PC-3 (cell line): ENCODE data around the gene MRPL32. TPM values are rescaled to one million over a fixed set of nuclear protein-coding genes. Genes with fewer than 3 reads are reported as not detected.
A peak's percentile ranks its signal among the peaks of the same experiment; 100 is the strongest.

Experiments used
- ATAC-seq: fragments of 200-7000 bp; cut with Tn5 transposase; 2 replicates; pipeline ENCODE4 v1.9.1; 2020; ENCODE audit warnings: mild to moderate bottlenecking, moderate library complexity
- BruUV-seq: library from RNA; stranded (reverse); fragments of 400-500 nt; replicated peaks from 2 replicates; lab custom pipeline; 2021; lab: Mats Ljungman, UMichigan
- CTCF ChIA-PET: fragments of 300-600 bp; sonication (Branson Sonifier 250); formaldehyde crosslinking; loops from one replicate; lab custom pipeline; 2022; ENCODE audit warnings: antibody characterized with exemption; lab: Charles Lee
- POLR2A ChIA-PET: fragments of 300-600 bp; sonication (Branson Sonifier 250); formaldehyde crosslinking; loops from one replicate; lab custom pipeline; 2022; ENCODE audit warnings: antibody characterized with exemption; ENCODE audit not compliant: unreplicated experiment; lab: Charles Lee
- DNase-seq: peaks from one replicate; pipeline ENCODE4 v3.0.0-alpha.2; 2015
- H2AFZ ChIP-seq: fragments of 300-600 bp; sonication (generic); 2 replicates; pipeline ENCODE4 v1.6.0; 2016; ENCODE audit warnings: antibody characterized with exemption, low read length
- H3F3A ChIP-seq: fragments of 300-600 bp; sonication (generic); one replicate; pipeline ENCODE4 v1.6.0; 2017; ENCODE audit warnings: antibody characterized with exemption, low read length, control low read depth, mild to moderate bottlenecking; ENCODE audit not compliant: unreplicated experiment
- H3K27ac ChIP-seq: fragments of 300-600 bp; sonication (generic); 2 replicates; pipeline ENCODE4 v1.5.1; 2016; ENCODE audit warnings: mild to moderate bottlenecking, low read length
- H3K27me3 ChIP-seq: fragments of 300-600 bp; sonication (generic); 2 replicates; pipeline ENCODE4 v1.6.1; 2016; ENCODE audit warnings: low read length, mixed read lengths
- H3K36me3 ChIP-seq: fragments of 300-600 bp; sonication (generic); 2 replicates; pipeline ENCODE4 v1.6.1; 2016; ENCODE audit warnings: low read depth, mixed run types, low read length, mixed read lengths
- H3K4me1 ChIP-seq: fragments of 300-600 bp; sonication (generic); 2 replicates; pipeline ENCODE4 v1.5.1; 2016; ENCODE audit warnings: low read length; ENCODE audit not compliant: insufficient read depth
- H3K4me2 ChIP-seq: fragments of 300-600 bp; sonication (generic); 2 replicates; pipeline ENCODE4 v1.6.0; 2016; ENCODE audit warnings: low read length
- H3K4me3 ChIP-seq: fragments of 300-600 bp; sonication (generic); 2 replicates; pipeline ENCODE4 v1.5.1; 2016; ENCODE audit warnings: mild to moderate bottlenecking, low read length, mixed read lengths
- H3K79me2 ChIP-seq: fragments of 300-600 bp; sonication (generic); 2 replicates; pipeline ENCODE4 v1.6.1; 2017; ENCODE audit warnings: low read length, mixed read lengths
- H3K9ac ChIP-seq: fragments of 300-600 bp; sonication (generic); 2 replicates; pipeline ENCODE4 v1.6.0; 2016; ENCODE audit warnings: mild to moderate bottlenecking, low read length
- H3K9me2 ChIP-seq: fragments of 300-600 bp; sonication (generic); replicated peaks from 2 replicates; pipeline ENCODE4 v1.6.1; 2016; ENCODE audit warnings: mixed run types, low read length, mixed read lengths
- H3K9me3 ChIP-seq: fragments of 300-600 bp; sonication (generic); 2 replicates; pipeline ENCODE4 v1.6.1; 2016; ENCODE audit warnings: low read length, mixed read lengths
- H4K20me1 ChIP-seq: fragments of 300-600 bp; sonication (generic); 2 replicates; pipeline ENCODE4 v1.6.1; 2016; ENCODE audit warnings: low read length, mixed read lengths
- CTCF ChIP-seq: fragments of 300-600 bp; sonication (generic); conservative IDR thresholded peaks from 2 replicates; pipeline ENCODE4 v1.5.1; 2017; ENCODE audit warnings: antibody characterized with exemption, low read depth, mild to moderate bottlenecking, low read length
- EZH2 ChIP-seq: fragments of 300-600 bp; sonication (generic); IDR thresholded peaks from one replicate; pipeline ENCODE4 v1.6.1; 2017; ENCODE audit warnings: antibody characterized with exemption, mild to moderate bottlenecking, low read length; ENCODE audit not compliant: unreplicated experiment
- EZH2phosphoT487 ChIP-seq: fragments of 300-600 bp; sonication (generic); IDR thresholded peaks from 2 replicates; pipeline ENCODE4 v1.6.1; 2018; ENCODE audit warnings: mild to moderate bottlenecking, antibody characterized with exemption, low read length, borderline replicate concordance
- intact Hi-C: fragments of 100-400 bp; cut with micrococcal nuclease; formaldehyde crosslinking; loops from 2 replicates; pipeline ENCODE4 v1.9.0; 2023
- total RNA-seq: library from RNA; depleted of rRNA; stranded (reverse); fragments of >200 nt; gene quantifications from 2 replicates; pipeline ENCODE4 v1.2.3, GENCODE V29; 2014

The MRPL32 gene
- total RNA-seq, 1 experiment from 2014 or later: 104 TPM

- Histone ChIP-seq H3F3A (no peaks in the 10 kb centered on the region), H3K9me3 (no peaks in the 10 kb centered on the region), H3K79me2 (peaks cover 92% of the 10 kb centered on the region), H3K27ac (no peak overlapping the region), H3K36me3 (peaks cover 28% of the 10 kb centered on the region), H2AFZ (no peak overlapping the region), H3K4me3 (peak overlapping the region; percentile 96), H3K27me3 (no peaks in the 10 kb centered on the region), H3K4me1 (peaks cover 21% of the 10 kb centered on the region), H3K9me2 (no peaks in the 10 kb centered on the region), H3K4me2 (peak overlapping the region; percentile 85), H3K9ac (peak overlapping the region; percentile 96), H4K20me1 (peaks cover 39% of the 10 kb centered on the region)
- ChIA-PET POLR2A (no interaction called here), CTCF (no interaction called here)
- intact Hi-C loops: loop anchor here (5.0 to 10.0 kb wide), 3 partner anchors 41 to 989 kb away; partner anchors contain the start of gene COA1
- DNase-seq: no peak
- BruUV-seq: no TSS peak
- no peak for ATAC-seq
- TF ChIP-seq EZH2 (no peak), EZH2phosphoT487 (no peak), CTCF (no peak)
Measured at GRCh38 chr7:42930889-42931288, 1.3 kb upstream of the MRPL32 start.

GRCh38 chr7:42931447-42931833 is 736 bp upstream of the MRPL32 start:
- Histone ChIP-seq H3K9me2 (no peaks in the 10 kb centered on the region), H3K27ac (peak overlapping the region; percentile 38), H3F3A (no peaks in the 10 kb centered on the region), H3K9me3 (no peaks in the 10 kb centered on the region), H4K20me1 (peaks cover 39% of the 10 kb centered on the region), H2AFZ (peak overlapping the region; percentile 84), H3K4me2 (peak overlapping the region; percentile 85), H3K4me3 (peak overlapping the region; percentile 96), H3K9ac (peak overlapping the region; percentile 96), H3K36me3 (peaks cover 28% of the 10 kb centered on the region), H3K79me2 (peaks cover 86% of the 10 kb centered on the region), H3K4me1 (peaks cover 21% of the 10 kb centered on the region), H3K27me3 (no peaks in the 10 kb centered on the region)
- ChIA-PET CTCF (interaction anchor here (1.1 to 1.7 kb wide), 2 partner anchors 330 to 991 kb away, joined by 3 to 4 read pairs; no protein-coding TSS in a partner anchor), POLR2A (interaction anchor here (0.6 to 1.0 kb wide), 5 partner anchors 10 to 272 kb away, joined by 3 to 6 read pairs (median 4); no protein-coding TSS in a partner anchor)
- no peak for DNase-seq
- no peak for ATAC-seq
- intact Hi-C loops: loop anchor here (5.0 to 10.0 kb wide), 3 partner anchors 41 to 989 kb away; partner anchors contain the start of gene COA1
- TSS peak; percentile 83 for BruUV-seq
- no peak for TF ChIP-seq CTCF
- TF ChIP-seq EZH2phosphoT487: no peak
- TF ChIP-seq EZH2: no peak
